K562 (cell line): ENCODE measurements around the gene COMMD2. TPM values are rescaled to one million over a fixed set of nuclear protein-coding genes. Genes with fewer than 3 reads are reported as not detected.

Source experiments
- CBX8 ChIP-seq: fragments of 200-600 bp; sonication (generic); IDR thresholded peaks from 2 replicates; pipeline ENCODE4 v1.6.1; 2012; ENCODE audit warnings: borderline replicate concordance, mixed run types, low read depth, mild to moderate bottlenecking, moderate library complexity, mixed read lengths, low read length, control low read depth, inconsistent platforms; ENCODE audit not compliant: poor library complexity, severe bottlenecking; ENCODE audit errors: extremely low read depth
- E2F6 ChIP-seq, 2 experiments: IDR thresholded peaks; 2 replicates each; pipeline ENCODE4 v1.6.1; 2011; ENCODE audit warnings: borderline replicate concordance in 1 of 2, control low read depth in 1 of 2, low read depth in 1 of 2, low read length in 1 of 2, mild to moderate bottlenecking in 1 of 2, mixed read lengths in 1 of 2, moderate library complexity in 1 of 2; ENCODE audit not compliant: insufficient read depth in 1 of 2, insufficient read length in 1 of 2, poor library complexity in 1 of 2, severe bottlenecking in 1 of 2; ENCODE audit errors: extremely low read depth in 1 of 2
- MCM7 ChIP-seq, 2 experiments: fragments of 450-650 bp; IDR thresholded peaks; 2 replicates each; pipeline ENCODE4 v1.6.1; 2016 to 2018
- MYNN ChIP-seq, 2 experiments: sonication (generic); formaldehyde crosslinking in 1 of 2; IDR thresholded peaks; 2 replicates each; pipeline versions ENCODE4 v1.5.0 to v1.6.1; 2016 to 2020; ENCODE audit warnings: antibody characterized with exemption in 1 of 2, missing genetic modification reagents in 1 of 2
- RAD21 ChIP-seq, 2 experiments: fragments of 250-450 bp in 1 of 2; fragments of 450-650 bp in 1 of 2; sonication (Bioruptor Pico) in 1 of 2; formaldehyde crosslinking in 1 of 2; IDR thresholded peaks in 1 of 2; conservative IDR thresholded peaks in 1 of 2; 2 replicates each; pipeline versions ENCODE4 v1.4.0 to v1.8.0; 2020 to 2022; ENCODE audit warnings: mild to moderate bottlenecking in 2 of 2, moderate library complexity in 1 of 2
- RBM39 ChIP-seq: fragments of 200-400 bp; formaldehyde crosslinking; optimal IDR thresholded peaks from 2 replicates; pipeline ENCODE3; 2018; ENCODE audit warnings: low read depth, low read length
- REST ChIP-seq, 2 experiments: fragments of 450-650 bp; formaldehyde crosslinking in 1 of 2; IDR thresholded peaks; 2 replicates each; pipeline versions ENCODE4 v1.4.0 to v1.6.1; 2014 to 2020; ENCODE audit warnings: mild to moderate bottlenecking in 2 of 2, borderline replicate concordance in 1 of 2, low read depth in 1 of 2
- ZC3H11A ChIP-seq: IDR thresholded peaks from 2 replicates; pipeline ENCODE4 v1.6.1; 2012; ENCODE audit warnings: low read depth, low read length, improper control_type of control experiment
- polyA plus RNA-seq, 8 experiments: library from polyadenylated mRNA; depleted of rRNA in 4 of 8; stranded (reverse) in 5 of 8; unstranded in 3 of 8; fragments of >200 nt; fragmentation: Nextera tagmentation in 2 of 8; fragmentation: Illumina TruSeq in 1 of 8; extraction: Ambion mirVana in 2 of 8; extraction: Trizol in 1 of 8; gene quantifications; 2 replicates each; pipeline versions ENCODE4 v1.2.1 to v1.2.3, GENCODE V29; 2011 to 2014; ENCODE audit warnings: inconsistent platforms in 1 of 8, missing spikeins in 1 of 8
- total RNA-seq, 7 experiments: library from RNA; depleted of rRNA in 6 of 7; stranded (reverse); fragments of >200 nt in 6 of 7; fragmentation: Illumina TruSeq in 2 of 7; extraction: Trizol in 2 of 7; gene quantifications; 2 replicates each; pipeline versions ENCODE4 v1.2.1 to v1.2.3, GENCODE V29; 2011 to 2021; ENCODE audit warnings: low replicate concordance in 1 of 7
- TF ChIP-seq, protein P1 (sequence below): fragments of 450-650 bp; IDR thresholded peaks from 2 replicates; pipeline ENCODE4 v1.6.1; 2018; ENCODE audit not compliant: partially characterized antibody

COMMD2 gene
- total and polyA plus RNA-seq, 9 of the 15 experiments (the other 6 are each of a cell fraction or from before 2014, with no cell fraction given): 25.8 to 102 (median 41.8) TPM

- TF ChIP-seq REST (IDR thresholded peaks at IDR 0.05; ENCODE audit: borderline replicate concordance) (peak; percentile 48; the same call in 1 of the 2 replicates), REST (CRISPR knock-in tag; IDR thresholded peaks at IDR 0.05; ENCODE audit: low read depth) (no peak), RAD21 (CRISPR knock-in tag; conservative IDR thresholded peaks at IDR 0.05 in 1 of 2, IDR thresholded peaks at IDR 0.05 in 1 of 2) (peak; percentile 63 to 77), MCM7 (IDR thresholded peaks at IDR 0.05) (no peak), RBM39 (no peak), MYNN (IDR thresholded peaks at IDR 0.05) (no peak), MYNN (CRISPR knock-in tag; IDR thresholded peaks at IDR 0.05) (no peak), E2F6 (IDR thresholded peaks at IDR 0.05; ENCODE audit: borderline replicate concordance in 1 of 2, extremely low read depth in 1 of 2, insufficient read depth in 1 of 2, insufficient read length in 1 of 2, low read depth in 1 of 2, low read length in 1 of 2, poor library complexity in 1 of 2, severe bottlenecking in 1 of 2) (no peak), ZC3H11A (no peak), CBX8 (no peak)
- TF ChIP-seq, protein P1, sequence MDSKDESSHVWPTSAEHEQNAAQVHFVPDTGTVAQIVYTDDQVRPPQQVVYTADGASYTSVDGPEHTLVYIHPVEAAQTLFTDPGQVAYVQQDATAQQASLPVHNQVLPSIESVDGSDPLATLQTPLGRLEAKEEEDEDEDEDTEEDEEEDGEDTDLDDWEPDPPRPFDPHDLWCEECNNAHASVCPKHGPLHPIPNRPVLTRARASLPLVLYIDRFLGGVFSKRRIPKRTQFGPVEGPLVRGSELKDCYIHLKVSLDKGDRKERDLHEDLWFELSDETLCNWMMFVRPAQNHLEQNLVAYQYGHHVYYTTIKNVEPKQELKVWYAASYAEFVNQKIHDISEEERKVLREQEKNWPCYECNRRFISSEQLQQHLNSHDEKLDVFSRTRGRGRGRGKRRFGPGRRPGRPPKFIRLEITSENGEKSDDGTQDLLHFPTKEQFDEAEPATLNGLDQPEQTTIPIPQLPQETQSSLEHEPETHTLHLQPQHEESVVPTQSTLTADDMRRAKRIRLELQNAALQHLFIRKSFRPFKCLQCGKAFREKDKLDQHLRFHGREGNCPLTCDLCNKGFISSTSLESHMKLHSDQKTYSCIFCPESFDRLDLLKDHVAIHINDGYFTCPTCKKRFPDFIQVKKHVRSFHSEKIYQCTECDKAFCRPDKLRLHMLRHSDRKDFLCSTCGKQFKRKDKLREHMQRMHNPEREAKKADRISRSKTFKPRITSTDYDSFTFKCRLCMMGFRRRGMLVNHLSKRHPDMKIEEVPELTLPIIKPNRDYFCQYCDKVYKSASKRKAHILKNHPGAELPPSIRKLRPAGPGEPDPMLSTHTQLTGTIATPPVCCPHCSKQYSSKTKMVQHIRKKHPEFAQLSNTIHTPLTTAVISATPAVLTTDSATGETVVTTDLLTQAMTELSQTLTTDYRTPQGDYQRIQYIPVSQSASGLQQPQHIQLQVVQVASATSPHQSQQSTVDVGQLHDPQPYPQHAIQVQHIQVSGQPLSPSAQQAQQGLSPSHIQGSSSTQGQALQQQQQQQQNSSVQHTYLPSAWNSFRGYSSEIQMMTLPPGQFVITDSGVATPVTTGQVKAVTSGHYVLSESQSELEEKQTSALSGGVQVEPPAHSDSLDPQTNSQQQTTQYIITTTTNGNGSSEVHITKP: no peak
Measured at GRCh38 chr3:149717391-149718056, 34.8 kb downstream of the COMMD2 start (continued).
